HG03103 (cell line): Measurements from ENCODE around the gene DHX58.
A peak's percentile ranks its signal among the peaks of the same experiment; 100 is the strongest.

Experiments
- ATAC-seq: cut with Tn5 transposase; IDR thresholded peaks from one replicate; pipeline ENCODE4 v1.9.1; 2021; ENCODE audit warnings: low read depth; ENCODE audit not compliant: unreplicated experiment

DHX58 gene

DNA sequence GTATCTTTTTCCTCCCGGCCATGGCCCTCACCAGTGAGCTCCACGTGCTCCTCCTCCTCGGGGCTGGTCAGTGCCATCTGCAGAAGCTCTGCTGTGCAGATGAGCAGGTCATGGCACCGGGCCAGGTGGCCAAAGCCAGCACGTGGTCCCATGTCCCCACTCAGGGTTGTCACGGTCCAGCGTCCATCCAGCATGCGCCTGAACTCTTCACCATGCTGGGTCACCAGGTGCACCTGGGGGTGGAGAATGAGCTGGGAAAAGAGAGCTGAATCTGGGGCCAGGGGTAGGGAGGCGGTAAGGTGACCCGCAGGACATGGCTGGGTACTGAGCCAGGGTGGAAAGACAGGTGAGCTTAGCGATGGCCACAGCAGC, 1.3 kb downstream of the DHX58 start:
- no peak for ATAC-seq

DNA sequence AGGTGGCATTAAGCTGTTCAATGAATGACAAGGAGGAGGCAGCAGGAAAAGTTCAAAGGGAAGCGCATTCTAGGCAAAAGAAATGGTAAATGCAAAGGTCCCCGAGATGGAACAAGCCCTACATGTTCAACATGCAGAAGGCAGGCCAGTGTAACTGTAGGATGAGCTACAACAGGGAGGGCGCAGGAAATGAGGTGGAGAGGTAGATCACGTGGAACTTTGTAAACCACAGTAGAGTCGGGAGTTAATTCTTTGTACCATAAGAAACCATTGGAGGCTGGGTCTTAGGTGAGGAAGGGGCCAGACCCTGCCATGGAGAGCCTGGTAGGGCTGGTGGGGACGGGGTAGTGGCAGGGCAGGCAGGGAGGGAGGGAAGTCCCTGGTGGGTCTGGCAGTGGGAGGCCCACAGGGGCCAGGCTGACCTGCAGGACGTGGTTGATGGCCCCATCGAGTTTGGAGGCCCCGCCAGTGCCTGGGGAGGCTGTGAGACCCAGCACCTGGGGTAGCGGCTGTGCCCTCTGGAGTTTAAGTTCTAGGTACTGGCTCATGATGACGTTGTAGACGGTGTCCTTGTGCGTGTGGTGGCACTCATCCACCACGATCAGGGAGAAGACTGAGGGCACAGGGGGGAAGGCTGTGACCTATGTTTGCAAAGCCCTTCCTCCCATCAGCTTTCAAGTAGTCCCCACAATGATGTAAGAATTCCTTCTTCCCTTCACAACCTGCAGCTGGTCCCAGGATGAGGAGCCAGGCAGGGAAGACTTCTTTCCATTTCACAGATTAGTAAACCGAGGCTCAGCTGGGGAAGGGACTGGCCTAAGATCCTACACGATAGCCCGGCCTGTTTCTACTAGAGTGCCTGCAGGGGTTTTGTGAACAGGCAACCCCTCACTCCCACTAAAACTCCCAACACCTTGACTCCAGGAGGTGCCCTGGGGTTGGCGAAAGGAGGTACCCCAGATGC, 1.9 kb downstream of the DHX58 start:
- no peak for ATAC-seq

DNA sequence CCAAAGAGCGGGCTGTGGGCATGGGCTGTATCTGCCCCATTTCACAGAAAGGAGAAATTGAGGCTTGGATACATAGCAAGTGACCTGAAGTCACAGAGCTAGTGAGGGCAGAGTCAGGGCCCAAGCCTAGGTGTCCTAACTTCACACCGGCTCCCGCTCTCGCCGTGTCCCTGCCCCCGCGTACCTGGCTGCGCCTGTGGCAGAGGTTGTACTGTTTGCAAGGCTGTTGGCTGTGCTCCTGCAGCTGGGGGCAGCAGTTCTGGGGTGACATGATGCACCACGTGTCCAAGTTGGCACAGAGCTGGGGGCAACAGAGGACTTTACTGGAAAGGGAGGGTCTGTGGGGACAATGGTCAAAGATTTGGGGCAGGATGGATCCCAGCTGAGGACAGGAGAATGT, 3.4 kb downstream of the DHX58 start:
- no peak for ATAC-seq

DNA sequence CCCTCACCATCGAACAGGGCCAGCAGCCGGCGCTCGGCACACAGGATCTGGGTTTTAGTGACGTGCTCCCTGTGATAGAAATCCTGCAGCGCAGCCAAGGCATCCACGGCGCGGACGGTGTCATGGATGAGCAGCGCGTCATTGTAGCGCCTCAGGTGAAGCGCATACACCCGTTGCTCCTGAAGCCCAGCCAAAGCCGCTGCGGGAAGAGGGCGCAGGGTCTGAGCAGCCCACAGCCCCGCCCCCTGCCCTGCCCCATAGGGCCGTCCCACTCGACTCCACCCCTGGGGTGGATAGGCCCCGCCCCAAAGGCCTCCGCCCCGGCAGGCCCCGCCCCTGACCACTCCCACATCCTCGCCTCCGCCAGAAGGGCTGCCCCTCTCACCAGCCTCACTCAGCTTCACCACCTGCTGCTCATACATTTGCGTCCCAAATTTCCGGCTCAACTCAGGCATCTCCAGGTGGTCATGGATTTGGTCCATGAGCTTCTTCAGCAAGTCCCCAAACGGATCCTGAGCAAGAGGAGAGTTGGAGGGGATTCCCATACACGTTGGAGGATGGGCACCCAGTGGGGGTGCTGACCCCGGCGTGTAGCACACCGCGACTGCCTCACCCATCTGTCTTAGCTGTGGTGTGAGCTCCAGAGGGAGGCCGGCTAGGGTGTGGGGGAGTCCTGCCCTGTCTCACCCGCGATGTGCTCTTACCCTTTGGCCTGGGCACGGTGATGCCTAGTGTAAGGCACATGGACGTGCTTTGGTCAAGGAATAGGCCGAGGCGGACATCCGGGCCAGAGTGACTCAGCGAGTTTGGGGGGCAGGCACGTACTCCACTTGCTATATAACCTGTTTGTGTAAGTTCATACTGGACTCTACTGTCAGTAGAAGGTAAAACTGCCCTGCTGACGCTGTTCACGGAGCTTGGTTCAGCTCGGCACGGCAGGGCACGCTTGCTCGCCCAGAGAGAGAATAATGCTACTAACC, 4.6 kb downstream of the DHX58 start:
- peak; percentile 53 for ATAC-seq

DNA sequence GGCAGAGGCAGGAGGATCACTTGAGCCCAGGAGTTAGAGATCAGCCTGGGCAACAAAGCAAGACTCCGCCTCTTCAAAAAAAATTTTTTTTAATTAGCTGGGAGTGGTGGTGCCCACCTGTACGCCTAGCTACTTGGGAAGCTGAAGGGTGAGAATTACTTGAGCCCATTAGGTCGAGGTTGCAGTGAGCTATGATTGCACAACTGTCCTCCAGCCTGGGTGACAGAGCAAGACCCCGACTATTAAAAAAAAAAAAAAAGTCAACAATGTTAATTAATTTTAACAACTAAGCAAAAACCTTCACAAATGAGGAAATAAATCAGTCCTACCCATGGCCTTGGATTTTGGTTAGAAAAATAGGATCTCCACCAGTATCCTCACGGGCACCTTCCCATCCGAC, 5.4 kb downstream of the DHX58 start:
- ATAC-seq = no peak

DNA sequence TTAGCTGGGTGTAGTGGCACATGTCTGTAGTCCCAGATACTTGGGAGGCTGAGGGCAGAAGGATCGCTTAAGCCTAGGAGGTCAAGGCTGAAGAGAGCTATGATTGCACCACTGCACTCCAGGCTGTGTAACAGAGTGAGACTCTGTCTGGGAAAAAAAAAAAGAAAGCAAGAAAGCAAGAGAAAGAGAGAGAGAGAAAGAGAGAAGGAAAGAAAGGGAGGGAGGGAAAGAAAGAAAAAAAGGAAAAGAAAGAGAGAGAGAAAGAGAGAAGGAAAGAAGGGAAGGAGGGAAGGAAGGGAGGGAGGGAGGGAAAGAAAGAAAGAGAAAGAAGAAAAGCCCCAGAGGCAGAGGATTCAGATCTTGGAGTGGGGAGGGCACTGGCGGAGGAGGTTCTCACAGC, 6.5 kb downstream of the DHX58 start:
- no peak for ATAC-seq

DNA sequence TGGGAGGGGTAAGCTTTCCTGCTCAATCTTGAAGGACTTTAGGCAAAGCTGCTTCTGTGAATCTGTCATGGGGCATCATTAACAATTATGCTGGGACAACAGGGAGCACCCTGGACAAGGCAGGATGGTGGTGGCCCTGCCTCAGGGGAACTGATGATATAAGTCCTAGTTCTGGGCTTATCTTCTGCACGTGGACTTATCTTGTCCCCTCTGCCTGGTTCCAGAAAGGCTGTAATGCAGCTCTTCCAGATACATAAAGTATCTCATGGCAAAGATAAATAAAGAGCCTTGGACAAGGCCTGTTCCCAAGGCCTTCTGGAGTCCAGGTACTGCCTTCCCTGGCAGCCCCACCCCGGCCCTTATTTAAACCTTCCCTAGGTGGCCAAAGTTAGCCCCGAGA, 8.2 kb downstream of the DHX58 start:
- no peak for ATAC-seq

DNA sequence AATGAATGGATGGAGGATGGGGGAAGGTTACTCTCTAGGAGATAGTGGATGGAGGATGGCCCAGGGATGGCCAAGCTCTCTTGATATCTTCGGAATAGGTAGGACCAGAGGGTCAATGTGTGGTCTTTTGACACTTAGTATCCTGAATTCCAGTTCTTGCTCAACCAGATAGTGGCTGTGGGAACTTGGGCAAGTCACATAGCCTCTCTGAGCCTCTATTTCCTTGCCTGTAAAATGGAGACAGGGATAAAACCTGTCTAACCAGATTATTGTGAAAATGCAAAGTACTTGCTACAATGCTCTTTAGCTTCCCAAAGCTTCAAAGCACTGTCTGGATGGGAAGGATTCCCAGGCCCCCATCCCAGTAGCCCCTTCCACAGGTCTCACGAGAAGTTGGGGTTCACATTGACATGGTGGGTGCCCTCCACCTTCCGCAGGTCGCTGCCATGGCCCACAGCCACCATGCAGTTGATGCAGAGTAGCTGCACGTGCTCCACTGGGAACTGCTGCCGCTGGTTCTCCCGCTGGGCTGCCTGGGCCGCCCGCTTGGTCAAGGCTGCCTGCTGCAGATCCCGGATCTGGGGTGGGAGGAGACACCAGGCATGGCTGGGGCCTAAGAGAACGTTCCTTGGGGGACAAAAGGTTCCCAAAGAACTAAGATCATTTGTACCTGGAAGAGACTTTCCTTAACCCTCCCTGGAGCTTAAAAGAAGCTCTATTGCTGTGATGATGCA, 9.1 kb downstream of the DHX58 start:
- ATAC-seq = no peak

DNA sequence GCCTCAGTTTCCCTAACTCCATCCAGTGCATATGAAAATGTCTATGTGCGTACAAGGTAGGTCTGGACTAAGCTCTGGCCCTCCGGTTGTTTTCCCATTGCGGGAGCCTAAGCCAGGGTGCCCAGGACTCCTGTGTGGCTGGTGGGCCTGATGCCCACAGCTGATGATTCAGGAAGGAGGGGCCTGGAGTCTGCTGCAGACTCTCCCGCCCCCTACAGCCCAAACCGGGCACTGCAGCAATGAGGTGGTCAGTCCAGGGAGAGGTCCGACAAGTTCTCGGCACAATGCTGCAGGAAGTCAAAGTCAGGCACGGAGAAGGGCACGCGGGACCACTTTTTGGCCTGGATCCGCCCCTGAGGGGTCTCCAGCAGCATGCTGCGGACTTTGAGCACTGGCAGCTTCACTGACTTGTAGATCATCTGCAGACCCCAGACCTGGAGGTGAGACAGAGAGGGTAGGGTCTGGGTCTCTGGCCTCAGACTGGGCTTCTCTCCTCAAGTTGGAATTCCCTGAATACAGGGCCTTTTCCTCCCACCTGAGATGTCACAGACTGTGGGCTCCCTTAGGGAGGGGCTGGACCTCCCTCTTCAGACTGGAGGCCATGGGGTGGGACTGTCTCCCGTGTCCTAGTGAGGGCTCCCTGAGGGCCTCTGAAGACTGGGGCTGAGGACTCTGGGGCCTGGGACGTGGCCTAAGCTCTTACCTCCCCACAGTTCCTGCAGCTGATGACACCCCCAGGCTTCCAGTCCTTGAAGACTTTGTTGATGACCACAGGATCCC, 10.8 kb downstream of the DHX58 start:
- no peak for ATAC-seq

DNA sequence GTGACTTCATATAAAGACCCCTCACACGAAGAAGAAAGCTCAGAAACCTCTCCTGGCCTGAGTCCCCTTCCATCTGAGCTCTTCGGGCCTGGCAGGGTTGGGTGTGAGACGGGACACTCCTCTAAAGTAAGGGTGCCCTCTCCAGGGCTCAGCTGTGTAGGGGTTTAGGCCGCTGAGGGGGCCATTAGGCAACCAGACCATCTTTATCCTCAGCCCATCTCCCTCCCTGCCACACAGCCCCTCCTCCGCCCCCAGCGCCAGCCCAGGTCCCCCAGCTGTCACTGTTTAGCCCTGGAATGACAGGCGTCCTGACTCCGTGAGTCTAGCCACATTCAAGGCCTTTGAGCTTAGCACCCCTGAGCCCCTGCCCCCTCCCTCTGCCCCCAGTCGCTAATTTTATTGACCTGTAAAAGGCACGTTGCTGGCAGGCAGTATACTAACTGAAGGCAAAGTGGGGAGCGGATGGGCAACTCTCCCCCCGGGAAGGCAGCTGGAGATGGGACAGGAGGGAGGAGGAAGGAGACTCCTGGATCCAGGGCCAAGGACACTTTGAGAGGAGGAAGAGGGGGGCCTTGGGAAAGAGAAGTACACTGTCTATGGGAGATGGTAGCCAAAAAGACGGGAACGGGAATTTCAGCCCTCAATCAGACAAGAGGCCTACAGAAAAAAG, 13.6 kb downstream of the DHX58 start:
- no peak for ATAC-seq

DNA sequence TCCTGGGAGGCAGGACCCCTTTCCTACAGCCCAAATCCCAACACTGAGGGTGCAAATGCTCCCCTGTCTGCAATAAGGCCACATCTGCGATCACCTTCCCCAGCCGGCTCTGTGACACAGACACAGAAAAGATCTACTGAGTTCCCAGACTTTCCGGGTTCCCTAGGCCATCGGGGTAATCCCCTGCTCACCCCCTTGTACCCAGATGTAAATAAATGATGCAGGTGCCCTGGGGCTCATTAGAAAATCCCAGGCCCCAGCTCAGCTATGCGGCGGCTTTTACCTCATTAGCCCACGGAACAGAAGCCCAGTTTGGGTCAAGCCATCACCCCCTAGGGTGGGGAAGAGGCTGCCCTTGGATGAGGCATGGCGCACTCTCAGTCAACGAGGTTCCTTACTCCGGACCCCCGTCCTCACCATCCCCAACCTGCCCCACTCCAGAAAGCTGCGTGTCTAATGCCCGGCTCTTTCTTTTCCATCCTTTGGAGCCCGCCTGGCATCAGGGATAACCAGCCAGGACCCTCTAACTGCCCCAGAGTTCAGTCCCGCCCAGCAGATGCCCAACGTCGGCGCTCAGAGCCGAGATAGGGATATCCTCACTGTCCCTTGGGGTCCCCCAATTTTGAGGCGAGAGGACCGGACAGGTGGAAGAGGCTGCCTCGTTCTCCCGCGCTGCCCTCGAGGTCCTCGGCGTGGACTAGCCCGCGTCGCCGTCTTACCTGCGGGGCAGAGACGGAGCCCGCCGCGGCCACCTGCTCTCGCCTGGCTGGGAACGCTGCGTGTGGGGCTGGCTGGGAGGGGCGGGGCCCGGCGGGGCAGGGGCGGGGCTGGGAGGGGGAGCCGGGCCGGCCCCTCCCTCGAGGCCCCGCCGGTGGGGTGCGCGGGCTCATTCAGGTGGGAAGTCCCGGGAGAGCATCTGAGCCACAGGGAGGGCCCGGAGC, 14.6 kb downstream of the DHX58 start, which contains the start of gene ZNF385C:
Gene ZNF385C (minus strand): TSS at position 783 of the 941 bp plus-strand sequence. CDS start 35,417 bp downstream, outside the sequence.
- ATAC-seq = no peak

DNA sequence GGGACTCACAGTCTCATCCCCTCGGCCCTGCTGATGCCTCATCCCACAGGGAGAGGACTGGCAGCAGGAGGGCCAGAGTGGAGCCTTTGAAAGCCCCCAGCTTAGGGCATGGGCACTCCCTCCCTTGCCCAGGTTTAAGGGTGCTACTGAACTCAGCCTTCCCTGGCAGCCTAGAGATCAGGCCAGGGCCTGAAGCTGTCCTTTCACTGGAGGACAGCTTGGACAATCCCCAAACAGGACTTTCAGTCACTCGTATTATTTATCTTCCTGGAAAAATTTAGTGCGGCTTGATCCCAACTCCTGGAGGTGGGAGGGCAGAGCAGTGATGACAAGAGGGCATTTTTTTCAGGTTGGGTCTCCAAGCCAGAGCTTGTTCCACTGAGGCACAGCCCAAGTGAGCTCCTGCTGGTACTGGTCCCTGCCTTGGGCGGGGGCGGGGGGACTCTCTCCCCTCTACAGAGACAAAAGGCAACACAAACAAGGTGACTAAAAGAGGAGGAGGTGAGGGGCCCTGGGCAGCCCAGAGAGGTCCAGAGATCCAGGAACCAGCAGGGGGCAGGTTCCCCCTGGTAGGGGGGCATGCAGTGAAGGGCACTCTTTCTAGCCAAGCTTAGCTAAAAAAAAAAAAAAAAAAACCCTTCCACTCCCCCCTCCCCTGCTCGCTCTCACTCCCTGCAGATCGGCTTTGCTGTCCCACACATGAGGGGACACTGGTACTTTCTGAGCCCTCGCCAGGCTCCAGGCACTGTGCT, 16.0 kb downstream of the DHX58 start:
- no peak for ATAC-seq

DNA sequence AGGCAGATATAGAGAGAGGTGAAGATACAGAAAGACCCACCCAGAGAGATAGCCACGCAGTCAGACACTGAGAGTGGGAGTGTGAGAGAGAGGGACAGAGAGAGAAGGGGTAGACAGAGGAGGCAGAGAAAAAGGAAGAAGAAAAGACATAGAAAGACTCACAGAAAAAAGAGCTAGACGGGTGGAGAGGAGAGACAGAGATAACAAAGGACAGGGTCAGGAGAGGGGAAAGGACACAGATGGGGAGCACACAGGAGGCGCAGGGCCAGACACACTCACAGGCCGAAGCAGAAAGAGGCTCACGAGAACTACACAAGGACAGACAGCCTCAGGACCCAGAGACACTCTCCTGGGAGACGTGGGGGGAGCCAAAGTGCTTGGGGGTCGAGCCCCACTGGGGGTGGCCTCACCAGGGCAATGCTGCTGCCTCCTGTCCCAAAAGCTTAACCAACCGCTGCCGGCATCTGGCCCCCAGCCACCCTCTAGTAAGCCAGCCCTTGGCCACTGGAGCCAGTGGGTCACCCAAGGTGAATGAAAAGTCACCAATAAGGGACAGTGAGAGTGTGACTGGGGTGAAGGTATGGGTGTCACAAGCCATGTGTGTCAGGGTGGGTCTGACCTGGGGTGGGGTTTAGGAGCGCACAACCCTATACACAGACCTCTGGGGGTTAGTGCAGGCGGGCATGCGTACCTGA, 18.0 kb downstream of the DHX58 start:
- ATAC-seq = no peak

DNA sequence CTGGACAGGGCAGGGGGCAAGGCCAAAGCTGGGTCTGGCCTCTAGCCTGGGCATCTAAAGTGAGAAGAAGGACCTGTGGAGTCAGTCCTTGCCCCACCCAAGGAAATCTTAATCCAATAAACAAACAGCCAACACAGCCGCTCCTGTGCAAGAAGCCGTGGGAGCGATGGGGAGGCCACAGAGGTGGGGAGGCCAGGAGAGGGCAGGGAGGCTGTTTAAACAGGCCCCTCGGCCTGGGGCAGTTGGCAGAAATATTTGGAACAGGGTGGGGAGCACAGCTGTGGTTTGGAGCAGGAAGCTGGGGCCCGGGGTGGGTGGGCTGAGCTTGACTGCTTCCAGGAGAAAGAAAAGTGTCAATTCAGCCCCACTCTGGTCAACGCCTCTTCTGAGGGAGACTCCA, 19.6 kb downstream of the DHX58 start:
- ATAC-seq = no peak

DNA sequence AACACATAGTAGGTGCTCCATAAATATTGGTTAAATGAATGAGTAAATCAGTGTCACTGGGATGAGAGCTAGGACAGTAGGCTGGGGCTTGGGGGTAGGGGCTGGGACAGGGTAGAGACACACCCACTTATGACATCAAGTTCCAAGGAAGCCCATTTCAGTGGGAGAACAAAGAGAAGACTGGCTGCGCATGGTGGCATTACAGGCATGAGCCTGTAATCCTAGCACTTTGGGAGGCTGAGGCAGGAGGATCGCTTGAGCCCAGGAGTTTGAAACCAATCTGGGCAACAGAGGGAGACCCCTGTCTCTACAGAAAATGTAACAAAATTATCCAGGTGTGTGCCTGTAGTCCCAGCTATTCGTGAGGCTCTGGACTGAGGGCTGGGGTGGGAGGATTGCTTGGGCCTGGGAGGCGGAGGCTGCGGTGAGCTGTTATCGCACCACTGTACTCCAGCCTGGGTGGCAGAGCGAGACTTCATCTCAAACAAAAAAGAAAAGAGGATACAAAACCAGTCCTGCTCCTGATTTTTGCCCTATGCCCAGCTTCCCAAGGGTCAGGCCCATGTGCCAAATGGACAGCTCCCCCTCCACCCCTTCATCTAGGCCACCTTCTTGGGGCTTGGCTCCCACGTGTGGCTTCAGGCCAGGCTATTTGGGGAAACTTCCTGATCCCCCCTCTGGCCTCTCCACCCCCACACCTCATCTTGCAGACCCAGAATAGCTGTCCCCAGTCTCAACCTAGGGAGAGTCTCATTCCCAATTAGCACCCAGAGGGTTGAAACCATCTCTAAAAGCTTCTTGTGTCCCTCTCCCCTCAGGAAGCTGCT, 21.3 kb downstream of the DHX58 start:
- ATAC-seq = no peak

DNA sequence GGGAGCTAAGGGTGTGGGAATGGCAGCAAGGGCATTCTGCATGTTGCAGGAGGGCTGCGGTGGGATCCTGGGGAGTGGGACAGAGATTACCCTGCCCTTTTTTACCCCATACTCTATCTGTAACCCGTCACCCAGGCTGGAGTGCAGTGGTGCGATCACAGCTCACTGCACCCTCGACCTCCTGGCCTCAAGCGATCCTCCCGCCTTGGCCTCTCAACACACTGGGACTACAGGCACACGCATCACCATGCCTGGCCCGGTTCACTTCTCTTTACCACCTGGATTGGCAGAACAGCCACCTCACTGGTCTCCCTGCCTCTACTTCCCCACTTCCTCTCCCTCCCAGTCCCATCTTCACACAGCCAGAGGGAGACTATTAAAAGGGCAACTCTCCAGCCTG, 23.8 kb downstream of the DHX58 start:
- ATAC-seq = no peak
